Putamen (tissue), 1 donor: Measurements from ENCODE around the gene KCNMA1.

ENCODE experiments used
- DNase-seq: peaks from one replicate; pipeline ENCODE4 v3.0.0-alpha.2; 2016; ENCODE audit warnings: low spot score

The KCNMA1 gene

GRCh38 chr10:77177589-77177988 is 460.0 kb downstream of the KCNMA1 start:
- DNase-seq, result no peak

GRCh38 chr10:77177161-77177560 is 460.4 kb downstream of the KCNMA1 start:
- DNase-seq, result no peak

GRCh38 chr10:77176232-77176631 is 461.4 kb downstream of the KCNMA1 start:
- no peak for DNase-seq

GRCh38 chr10:77175631-77176222 is 461.9 kb downstream of the KCNMA1 start:
- DNase-seq, result no peak

GRCh38 chr10:77173615-77174461 is 463.8 kb downstream of the KCNMA1 start:
- DNase-seq, result peak; percentile 72

- DNase-seq, result no peak
These were observed 465.5 kb downstream of the KCNMA1 start for GRCh38 chr10:77172086-77172485.

- no peak for DNase-seq
These were observed 468.7 kb downstream of the KCNMA1 start for GRCh38 chr10:77168861-77169260.

GRCh38 chr10:77168161-77168560 is 469.4 kb downstream of the KCNMA1 start:
- no peak for DNase-seq

GRCh38 chr10:77165445-77166208 is 472.0 kb downstream of the KCNMA1 start:
- DNase-seq, result peak; percentile 52

- no peak for DNase-seq
These were observed 472.8 kb downstream of the KCNMA1 start for GRCh38 chr10:77164616-77165311.

- no peak for DNase-seq
These were observed 473.8 kb downstream of the KCNMA1 start for GRCh38 chr10:77163670-77164348.

- no peak for DNase-seq
These were observed 474.9 kb downstream of the KCNMA1 start for GRCh38 chr10:77162697-77163096.

- no peak for DNase-seq
These were observed 476.9 kb downstream of the KCNMA1 start for GRCh38 chr10:77160679-77161078.

GRCh38 chr10:77159538-77160110 is 478.0 kb downstream of the KCNMA1 start:
- DNase-seq, result peak; percentile 34

GRCh38 chr10:77158666-77159065 is 478.9 kb downstream of the KCNMA1 start:
- DNase-seq, result no peak

GRCh38 chr10:77157248-77158019 is 480.2 kb downstream of the KCNMA1 start:
- DNase-seq, result no peak

- no peak for DNase-seq
These were observed 481.2 kb downstream of the KCNMA1 start for GRCh38 chr10:77156406-77156879.

- no peak for DNase-seq
These were observed 485.4 kb downstream of the KCNMA1 start for GRCh38 chr10:77152256-77152655.

- DNase-seq, result no peak
These were observed 486.2 kb downstream of the KCNMA1 start for GRCh38 chr10:77151408-77151807.

GRCh38 chr10:77149706-77150105 is 487.9 kb downstream of the KCNMA1 start:
- no peak for DNase-seq
